ENCODE data around the gene ZNF23.
"Not testable (repeated sequence)": the region's sequence is repeated elsewhere in the genome, so short reads cannot be mapped to it uniquely, and the experiment has no call there.

Gene ZNF23

DNA sequence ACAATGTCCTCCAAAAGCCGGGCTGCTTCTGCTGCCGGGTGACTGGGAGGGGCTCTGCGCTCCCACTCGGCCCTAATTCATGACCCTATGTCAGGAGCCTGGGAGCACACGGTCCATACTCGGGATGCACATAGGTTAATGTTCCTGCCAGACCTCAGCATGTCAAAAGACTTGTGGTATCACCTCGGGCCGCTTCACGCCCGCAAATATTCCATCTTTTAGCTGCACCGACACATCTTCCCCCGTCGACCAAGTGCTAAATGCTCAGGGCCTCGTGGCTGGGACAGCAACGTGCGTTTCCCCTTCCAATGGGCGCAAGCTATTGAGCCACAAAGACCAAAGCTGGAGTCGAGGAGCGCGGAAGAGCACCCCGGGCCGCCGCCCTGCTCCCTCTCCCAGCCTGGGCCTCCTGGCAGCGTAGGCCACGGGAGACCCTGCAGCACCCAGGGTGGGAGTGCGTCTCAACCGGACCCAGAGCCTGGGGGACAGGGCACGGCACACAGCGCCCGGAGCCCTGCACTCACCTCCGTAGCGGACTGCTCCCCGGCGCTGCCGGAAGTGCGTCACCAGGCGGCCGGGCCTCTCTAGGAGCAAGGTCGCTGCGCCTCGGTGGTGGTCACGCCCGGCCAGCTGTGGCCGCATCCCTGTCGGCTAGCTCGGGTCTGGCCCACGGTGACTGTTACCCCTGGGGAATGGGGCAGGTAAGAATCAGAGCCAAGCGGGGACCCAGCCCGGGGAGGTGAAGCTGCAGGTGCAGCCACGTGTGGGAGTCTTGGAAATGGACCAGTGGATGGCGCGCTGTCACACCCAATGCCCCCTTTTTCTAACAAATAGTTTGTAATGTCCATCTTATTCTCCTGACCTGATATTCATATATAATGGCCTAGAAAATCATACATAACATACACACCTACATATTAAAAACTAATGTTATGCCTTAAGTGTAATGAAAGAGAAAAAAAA, at the start of gene ZNF23:
TSS of gene ZNF23 (minus strand) at position 562 of the 963 bp plus-strand sequence. CDS start 5,451 bp downstream, outside the sequence.
- peak; percentile 90 for DNase-seq (ENCODE audit: low spot score)

DNA sequence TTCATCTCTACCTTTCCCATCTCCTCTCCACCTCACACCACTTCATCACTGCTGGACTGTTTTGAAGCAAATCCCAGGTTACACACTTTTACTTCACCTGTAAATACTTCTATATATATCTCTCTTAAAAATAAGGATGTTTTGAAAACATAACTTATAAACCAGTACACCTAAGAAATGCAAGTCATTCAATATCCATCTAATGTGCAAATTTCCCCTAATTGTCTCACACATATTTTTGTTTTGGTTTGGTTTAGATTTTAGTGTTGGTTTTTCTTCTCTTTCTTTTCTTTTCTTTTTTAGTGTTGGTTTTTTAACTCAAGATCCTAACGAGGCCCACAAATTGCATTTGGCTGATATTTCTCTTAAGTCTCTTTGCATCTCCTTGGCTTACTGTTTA, 45.0 kb upstream of the ZNF23 start:
- no peak for DNase-seq (ENCODE audit: low spot score)

DNA sequence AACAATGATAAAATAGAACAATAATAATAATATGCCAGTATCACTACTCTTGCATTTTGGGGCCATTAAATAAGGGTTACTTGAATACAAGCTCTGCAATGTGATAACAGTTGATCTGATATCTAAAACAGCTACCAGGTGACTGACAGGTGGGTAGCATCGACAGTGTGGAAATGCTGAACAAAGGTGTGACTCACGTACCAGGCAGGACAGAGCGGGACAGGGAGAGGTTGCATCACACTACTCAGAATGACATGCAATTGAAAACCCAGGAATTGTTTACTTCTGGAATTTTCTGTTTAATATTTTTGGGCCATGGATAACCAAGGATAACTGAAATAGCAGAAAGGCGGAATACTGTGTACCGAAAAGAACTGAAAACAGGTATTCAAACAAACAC, 42.9 kb upstream of the ZNF23 start:
- DNase-seq (ENCODE audit: low spot score) = no peak

DNA sequence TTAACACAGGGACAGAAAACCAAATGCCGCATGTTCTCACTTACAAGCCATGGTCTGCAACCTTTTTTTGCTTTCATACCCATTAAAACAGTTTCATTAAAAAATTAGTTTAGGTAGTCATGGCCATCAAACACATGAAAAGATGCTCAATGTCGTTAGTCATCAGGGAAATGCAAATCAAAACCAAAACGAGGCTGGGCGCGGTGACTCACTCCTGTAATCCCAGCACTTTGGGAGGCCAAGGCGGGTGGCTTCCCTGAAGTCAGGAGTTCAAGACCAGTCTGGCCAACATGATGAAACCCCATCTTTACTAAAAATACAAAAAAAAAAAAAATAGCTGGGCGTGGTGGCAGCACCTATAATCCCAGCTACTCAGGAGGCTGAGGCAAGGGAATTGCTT, 42.0 kb upstream of the ZNF23 start:
- DNase-seq (ENCODE audit: low spot score) = not testable (repeated sequence)

DNA sequence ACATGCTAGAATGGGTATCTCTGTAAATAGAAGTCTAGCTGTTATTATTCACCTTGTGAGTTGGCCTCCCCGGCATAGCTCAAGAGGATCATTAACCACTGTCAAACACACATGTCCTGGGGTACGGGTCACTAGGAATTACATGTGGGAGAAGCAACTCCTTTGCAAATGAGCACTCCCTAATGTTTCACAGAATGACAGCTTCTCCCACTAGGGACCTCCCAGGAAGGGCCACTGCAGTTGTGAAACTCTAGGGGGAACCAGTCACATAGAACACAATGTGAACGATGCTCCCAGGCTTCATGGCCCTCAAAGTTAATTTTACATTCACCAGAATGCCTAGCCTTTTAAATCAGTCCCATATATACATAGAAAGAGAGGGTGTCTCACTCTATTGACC, 39.5 kb upstream of the ZNF23 start:
- no peak for DNase-seq (ENCODE audit: low spot score)

DNA sequence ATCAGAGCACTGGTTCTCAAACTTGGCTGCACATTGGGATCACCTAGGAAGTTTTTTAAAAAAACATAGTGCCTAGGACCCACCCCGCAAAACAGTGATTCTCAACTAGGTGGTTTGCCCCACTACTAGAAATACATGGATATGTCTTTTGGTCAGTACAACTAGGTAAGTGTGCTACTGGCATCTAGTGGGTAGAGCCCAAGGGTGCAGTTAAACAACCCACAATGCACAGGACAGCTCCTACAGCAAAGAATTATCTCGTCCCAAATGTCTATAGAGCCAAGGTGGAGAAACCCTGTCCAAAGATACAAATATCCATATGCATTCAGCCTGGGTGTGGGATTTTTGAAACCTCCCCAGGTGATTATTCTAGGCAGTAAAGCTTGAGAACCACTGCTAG, 38.9 kb upstream of the ZNF23 start:
- no peak for DNase-seq (ENCODE audit: low spot score)

DNA sequence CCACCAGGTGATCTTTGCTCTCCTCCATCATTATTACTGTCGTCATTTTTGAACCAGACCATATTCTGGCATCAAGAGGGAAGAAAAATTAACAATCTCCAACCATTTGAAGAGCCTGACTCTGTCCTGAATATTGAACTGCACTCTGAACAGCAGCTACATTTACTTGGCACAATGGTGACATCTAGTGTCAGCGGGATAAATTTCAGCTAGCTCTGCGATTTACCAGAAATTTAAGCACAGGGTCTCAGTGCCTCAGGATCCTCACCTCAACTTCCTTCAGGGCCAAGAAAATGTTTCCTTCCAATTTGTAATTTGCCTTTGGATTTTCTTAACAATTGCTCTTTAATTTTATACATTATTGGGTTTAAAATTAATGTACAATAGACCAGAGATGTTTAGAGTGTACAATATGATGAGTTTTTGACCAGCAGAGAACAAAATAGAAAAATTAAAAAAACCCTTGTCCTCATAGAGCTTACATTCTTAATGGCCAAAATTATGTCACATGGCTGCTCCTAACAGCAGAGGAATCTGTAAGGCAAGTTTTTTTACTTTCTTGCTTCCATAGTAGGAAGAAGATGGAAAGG, 37.8 kb upstream of the ZNF23 start:
- peak; percentile 57 for DNase-seq (ENCODE audit: low spot score)

DNA sequence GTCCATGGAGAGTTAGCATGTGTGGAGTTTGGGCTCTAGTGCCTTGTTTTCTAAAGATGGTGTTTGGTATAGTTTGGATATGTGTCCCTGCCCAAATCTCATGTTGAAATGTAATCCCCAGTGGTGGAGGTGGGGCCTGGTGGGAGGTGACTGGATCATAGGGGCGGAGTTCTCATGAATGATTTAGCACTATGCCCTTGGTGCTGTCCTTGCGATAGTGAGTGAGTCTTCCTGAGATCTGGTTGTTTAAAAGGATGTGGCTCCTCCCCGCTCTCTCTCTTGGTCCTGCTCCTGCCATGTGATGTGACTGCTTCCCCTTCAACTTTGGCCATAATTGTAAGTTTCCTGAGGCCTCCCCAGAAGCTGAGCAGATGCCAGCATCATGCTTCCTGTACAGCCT, 36.0 kb upstream of the ZNF23 start:
- no peak for DNase-seq (ENCODE audit: low spot score)

DNA sequence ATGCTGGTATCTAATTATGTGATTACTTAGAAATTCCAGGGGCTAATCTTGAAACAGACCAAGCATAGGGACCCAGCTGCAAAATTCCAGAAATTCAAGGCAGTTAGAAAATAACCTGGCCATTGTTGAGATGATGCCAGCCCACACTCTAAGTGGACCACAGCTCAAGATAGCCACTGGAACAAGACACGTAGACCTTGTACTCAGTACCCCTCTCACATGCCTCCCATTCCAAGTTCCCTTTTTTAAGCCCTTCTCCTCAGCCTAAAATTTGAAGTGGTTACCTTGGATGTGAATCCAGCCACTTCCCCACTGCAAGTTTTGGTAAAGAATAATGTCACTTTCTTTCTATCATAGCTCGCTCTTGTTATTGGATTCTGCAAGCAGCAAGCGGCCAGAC, 31.2 kb upstream of the ZNF23 start:
- DNase-seq (ENCODE audit: low spot score) = no peak

DNA sequence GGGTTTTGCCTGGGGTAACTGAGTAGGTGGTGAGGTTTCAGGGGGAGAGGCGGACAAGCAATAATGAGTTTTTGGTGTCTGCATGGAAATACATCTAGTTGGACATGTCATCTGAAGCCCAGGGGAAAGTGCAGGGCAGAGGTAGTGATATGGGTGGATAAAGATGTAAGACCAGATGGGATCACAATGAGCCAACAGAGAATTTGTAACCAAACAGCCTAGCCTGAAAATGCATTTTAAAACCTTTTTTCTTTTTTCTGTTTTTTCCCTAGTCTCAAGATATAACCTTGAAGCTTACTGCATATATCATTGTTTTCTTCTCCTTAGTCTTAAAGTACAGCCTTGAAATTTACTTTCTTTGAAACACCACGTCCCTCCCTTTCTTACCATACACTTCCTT, 30.7 kb upstream of the ZNF23 start:
- DNase-seq (ENCODE audit: low spot score) = no peak

DNA sequence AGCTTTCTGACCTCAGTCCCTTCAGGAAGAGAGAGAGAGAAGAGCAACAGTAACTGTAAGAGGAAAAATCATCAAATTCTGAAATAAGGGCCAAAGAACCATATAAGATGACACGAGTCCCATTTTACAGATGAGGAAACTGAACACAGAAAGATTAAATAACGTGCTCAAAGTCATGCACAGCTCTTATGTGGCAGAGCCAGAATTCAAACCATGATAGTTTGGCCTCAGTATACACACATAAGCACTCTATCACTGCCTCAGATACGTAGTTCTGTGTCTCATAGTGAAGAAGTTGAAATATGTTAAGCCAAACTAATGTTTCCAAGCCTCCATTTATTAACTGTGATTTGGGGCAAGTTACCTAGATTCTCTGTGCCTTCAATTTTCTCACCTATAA, 29.0 kb upstream of the ZNF23 start:
- DNase-seq (ENCODE audit: low spot score) = no peak

DNA sequence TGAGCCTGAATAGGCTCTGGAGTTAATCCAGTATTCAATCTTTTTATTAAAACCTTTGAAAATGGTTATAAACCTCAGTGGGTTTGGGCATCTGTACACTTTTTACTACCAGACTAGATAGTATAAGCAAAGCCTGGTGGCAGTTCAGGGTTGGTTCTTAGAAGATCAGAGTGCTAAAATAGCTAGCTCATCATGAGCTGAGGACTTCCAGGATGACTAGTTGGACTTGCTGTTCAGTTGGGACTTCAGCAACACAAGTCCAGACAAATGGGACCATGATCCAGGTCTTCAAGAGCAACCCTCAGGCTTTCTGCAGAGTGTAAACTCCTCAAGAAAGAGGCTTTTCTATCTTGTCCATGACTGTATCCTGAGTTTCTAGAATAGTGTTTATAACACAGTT, 28.3 kb upstream of the ZNF23 start:
- no peak for DNase-seq (ENCODE audit: low spot score)

DNA sequence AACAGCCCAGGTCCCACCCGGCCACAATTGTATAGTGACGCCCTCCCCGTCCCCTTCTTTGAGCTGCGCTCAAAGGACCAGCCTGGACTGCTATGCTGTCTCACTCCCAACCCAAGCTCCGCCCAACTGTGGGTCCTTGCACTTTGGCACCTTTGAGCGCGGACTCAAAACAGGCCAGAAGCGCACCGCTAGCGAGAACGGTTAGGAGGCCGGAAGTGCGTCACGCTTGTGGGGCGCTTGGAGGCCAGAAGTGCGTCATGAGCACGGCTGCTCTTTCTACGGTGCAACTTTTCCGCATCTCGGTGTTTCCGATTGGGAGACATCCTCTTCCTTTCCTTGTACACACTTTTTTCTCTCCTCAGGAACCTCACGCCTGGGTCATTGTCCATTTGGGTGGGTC, 27.1 kb upstream of the ZNF23 start, which contains the start of gene ZNF19:
TSS of gene ZNF19 (minus strand) at position 203 of the 400 bp plus-strand sequence. CDS start 7,210 bp downstream, outside the sequence.
- no peak for DNase-seq (ENCODE audit: low spot score)

DNA sequence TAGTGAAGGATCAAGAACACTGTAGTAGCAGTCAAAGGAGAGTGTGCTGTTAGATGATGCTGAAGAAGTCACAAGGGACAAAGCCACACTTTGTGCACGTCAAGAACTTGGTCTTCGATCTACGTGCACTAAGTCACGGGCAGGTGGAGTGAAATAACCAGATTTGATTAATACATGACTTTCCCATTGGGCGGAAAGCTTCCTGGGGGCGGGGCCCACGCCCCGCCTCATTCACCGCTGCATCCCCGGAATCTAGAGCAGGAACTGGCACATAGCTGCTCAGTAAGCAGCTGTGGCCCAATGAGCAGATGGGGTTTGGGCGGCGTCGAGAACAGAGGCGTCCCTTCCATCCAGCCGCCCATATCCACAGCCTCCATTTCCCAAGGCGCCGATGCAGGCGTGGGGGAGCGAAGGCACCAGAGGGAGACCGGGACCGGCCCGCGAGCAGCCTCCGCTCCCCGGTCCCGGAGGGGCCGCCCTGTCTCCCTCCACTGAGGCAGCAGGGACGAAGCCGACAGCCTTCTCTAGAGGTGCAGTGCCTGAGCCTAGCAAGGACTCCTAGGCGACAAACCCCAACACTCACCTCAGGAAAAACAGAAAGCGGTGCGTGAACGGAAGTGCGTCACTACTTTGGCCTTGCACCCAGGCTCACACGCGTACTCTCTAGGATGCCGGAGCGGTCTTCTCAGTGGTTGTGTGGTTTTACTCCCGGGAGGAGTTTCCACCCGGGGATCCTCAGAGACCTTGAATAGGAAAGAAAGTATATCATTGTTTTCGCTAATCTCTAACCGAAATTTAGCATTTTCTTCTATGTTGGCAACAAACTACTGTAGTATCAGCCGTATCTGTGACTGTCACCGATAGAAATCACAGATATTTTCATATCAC, 22.2 kb upstream of the ZNF23 start:
- DNase-seq (ENCODE audit: low spot score) = peak; percentile 76

DNA sequence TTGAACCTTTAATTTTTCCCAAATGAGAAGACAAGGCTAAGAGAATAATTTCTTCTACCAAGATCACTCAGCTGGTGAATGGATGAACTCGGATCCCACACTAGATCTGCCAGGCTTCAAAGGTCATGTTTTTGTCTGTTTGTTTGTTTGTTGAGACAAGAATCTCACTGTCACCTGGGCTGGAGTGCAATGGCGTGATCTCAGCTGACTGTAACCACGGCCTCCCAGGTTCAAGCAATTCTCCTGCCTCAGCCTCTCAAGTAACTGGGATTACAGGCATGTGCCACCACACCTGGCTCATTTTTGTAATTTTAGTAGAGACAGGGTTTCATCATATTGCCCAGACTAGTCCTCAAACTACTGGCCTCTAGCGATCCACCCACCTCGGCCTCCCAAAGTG, 20.5 kb upstream of the ZNF23 start:
- DNase-seq (ENCODE audit: low spot score) = no peak

DNA sequence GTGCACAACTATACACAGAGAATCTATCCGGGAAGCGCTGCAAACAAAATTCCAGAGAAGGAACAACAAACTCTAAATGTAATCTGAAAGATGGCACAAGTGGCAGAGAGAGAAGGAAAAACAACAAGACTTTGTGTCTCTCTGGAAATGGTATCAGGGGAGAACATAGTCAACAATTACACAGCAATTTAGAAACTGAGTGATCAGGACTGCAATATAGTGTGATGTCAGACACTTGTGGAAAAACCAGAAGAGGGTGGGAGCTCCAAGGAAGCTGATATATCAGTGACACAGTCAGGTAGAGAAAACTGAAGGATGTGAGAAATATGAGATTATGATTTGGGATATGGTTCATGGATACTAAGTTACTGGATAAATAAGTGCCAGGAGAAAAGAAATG, 18.9 kb upstream of the ZNF23 start:
- no peak for DNase-seq (ENCODE audit: low spot score)

DNA sequence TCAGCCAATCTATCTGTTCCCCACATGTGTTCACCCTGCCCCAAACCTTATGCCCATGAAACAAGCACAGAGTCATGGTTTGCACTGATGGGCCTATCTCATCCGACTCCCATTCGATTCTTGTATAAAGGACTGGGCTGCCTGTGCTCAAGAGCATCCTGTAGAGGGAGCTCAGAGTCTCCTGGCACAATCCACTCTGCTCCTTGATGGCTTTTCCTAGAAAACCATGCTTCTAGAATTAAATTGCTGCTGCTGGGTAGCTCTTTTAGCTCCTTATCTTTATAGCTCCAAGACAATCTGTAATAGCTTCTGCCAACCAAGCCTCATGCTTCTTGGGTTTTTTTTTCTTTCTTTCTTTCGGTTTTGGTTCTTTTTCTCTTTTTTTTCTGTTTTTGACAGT, 17.4 kb upstream of the ZNF23 start:
- no peak for DNase-seq (ENCODE audit: low spot score)

DNA sequence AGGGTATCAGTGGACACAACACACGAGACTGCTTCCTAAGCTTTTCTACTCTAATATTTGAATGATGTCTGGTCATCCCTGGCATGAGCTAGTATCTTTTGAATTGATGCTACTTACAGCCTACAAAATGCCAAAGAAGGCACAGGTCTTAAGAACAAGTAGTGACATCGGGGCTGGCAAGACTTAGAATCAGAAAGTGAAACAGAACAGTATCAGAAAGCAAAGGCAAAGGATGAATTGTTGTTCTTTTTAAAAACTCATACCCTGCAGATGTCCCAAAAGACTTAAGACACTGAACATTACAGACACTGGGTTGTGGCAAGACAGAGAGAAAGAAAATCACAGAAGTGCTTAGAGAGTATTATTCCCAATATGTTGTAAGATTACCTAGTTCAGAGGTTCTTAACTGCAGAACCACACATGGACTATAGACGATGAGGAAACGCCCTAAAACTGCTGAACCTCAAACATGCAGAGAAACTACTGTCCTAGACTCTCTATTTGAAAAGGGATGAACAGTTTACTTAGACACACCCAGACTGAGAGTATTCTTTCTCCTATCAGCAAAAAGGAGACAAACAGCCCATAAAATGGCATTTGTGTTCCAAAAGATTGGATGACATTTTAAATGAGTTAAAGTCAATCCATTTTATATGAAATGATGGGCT, 14.5 kb upstream of the ZNF23 start:
- no peak for DNase-seq (ENCODE audit: low spot score)

DNA sequence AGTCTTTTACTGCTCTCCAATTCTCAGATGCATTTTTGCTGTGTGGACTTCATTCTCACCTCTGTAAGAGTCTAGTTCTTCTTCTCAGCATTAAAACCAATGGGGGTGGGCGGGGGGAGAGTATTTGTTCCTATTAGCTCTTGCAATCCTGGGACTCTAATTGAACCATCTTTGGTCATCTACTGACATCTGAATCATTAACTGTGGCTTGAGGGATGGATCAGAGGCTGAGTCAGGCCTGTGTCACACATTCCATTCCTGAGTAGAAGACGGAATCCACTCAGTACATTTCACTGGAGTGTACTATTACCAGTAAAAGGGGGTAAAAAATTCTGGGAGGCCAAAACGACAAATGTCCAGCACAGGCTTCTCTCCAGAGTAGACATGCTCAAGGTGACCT, 12.8 kb upstream of the ZNF23 start:
- no peak for DNase-seq (ENCODE audit: low spot score)

DNA sequence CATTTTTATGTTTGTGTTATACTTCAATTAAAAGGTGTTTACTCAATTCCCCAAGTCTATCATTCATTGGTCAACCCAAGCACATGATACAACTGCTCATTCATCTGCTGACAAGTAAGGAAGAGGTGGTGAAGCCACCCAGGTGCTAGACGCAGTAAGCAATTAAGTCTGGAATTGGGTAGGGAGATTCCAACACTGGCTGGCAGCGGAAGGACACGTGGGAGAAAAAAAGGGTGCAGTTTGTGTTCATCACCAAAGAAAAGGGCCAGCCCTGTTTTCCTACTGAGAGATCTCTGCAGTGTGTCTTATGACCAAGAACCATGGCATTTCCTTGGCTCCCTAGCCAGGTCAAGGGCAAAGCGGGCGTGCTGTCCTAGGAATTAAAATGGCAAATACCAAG, 11.8 kb upstream of the ZNF23 start:
- no peak for DNase-seq (ENCODE audit: low spot score)

DNA sequence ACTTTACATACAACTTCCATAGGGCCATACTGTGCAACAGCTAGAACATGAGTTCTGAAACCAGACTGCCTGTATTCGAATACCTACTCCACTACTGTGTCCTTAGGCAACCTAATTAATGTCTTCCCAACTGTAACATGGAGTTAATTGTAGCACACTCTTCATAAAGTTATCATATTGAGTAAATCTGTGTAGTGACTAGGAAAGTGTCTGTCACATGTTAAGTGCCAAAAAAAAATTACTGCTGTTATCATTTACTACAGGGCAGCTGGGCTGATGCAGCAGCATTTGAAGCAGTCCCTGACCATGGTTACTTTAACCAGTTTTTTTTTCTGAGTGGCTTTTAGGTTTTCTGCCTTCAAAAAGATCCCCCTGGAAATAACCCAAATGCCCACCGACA, 10.9 kb upstream of the ZNF23 start:
- no peak for DNase-seq (ENCODE audit: low spot score)

DNA sequence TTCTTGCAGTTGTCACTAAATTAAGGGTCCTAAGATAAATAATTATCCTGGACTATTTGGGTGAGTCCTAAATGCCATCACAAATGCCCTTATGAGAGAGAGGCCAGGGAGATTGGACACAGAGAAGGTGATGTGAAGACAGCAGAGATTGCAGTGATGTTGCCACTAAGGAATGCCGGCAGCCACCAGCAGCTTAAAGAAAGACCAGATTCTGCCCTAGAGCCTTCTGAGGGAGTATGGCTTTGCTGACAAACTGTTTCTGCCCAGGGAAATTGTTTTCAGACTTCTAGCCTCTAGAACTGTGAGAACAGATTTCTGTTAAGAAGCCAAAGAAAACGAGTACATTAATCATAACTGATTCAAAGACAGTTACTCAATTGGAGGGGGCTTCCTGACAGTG, 10.0 kb upstream of the ZNF23 start:
- DNase-seq (ENCODE audit: low spot score) = no peak

Data from germinal center (tissue), 1 donor.